PC-3 (cell line): ENCODE results near the gene ECHDC3. TPM values are rescaled to one million over a fixed set of nuclear protein-coding genes. Genes with fewer than 3 reads are reported as not detected.

Source experiments
- ATAC-seq: fragments of 200-7000 bp; cut with Tn5 transposase; 2 replicates; pipeline ENCODE4 v1.9.1; 2020; ENCODE audit warnings: mild to moderate bottlenecking, moderate library complexity
- BruUV-seq: library from RNA; stranded (reverse); fragments of 400-500 nt; replicated peaks from 2 replicates; lab custom pipeline; 2021; lab: Mats Ljungman, UMichigan
- CTCF ChIA-PET: fragments of 300-600 bp; sonication (Branson Sonifier 250); formaldehyde crosslinking; loops from one replicate; lab custom pipeline; 2022; ENCODE audit warnings: antibody characterized with exemption; lab: Charles Lee
- POLR2A ChIA-PET: fragments of 300-600 bp; sonication (Branson Sonifier 250); formaldehyde crosslinking; loops from one replicate; lab custom pipeline; 2022; ENCODE audit warnings: antibody characterized with exemption; ENCODE audit not compliant: unreplicated experiment; lab: Charles Lee
- DNase-seq: peaks from one replicate; pipeline ENCODE4 v3.0.0-alpha.2; 2015
- H2AFZ ChIP-seq: fragments of 300-600 bp; sonication (generic); 2 replicates; pipeline ENCODE4 v1.6.0; 2016; ENCODE audit warnings: antibody characterized with exemption, low read length
- H3F3A ChIP-seq: fragments of 300-600 bp; sonication (generic); one replicate; pipeline ENCODE4 v1.6.0; 2017; ENCODE audit warnings: antibody characterized with exemption, low read length, control low read depth, mild to moderate bottlenecking; ENCODE audit not compliant: unreplicated experiment
- H3K27ac ChIP-seq: fragments of 300-600 bp; sonication (generic); 2 replicates; pipeline ENCODE4 v1.5.1; 2016; ENCODE audit warnings: mild to moderate bottlenecking, low read length
- H3K27me3 ChIP-seq: fragments of 300-600 bp; sonication (generic); 2 replicates; pipeline ENCODE4 v1.6.1; 2016; ENCODE audit warnings: low read length, mixed read lengths
- H3K36me3 ChIP-seq: fragments of 300-600 bp; sonication (generic); 2 replicates; pipeline ENCODE4 v1.6.1; 2016; ENCODE audit warnings: low read depth, mixed run types, low read length, mixed read lengths
- H3K4me1 ChIP-seq: fragments of 300-600 bp; sonication (generic); 2 replicates; pipeline ENCODE4 v1.5.1; 2016; ENCODE audit warnings: low read length; ENCODE audit not compliant: insufficient read depth
- H3K4me2 ChIP-seq: fragments of 300-600 bp; sonication (generic); 2 replicates; pipeline ENCODE4 v1.6.0; 2016; ENCODE audit warnings: low read length
- H3K4me3 ChIP-seq: fragments of 300-600 bp; sonication (generic); 2 replicates; pipeline ENCODE4 v1.5.1; 2016; ENCODE audit warnings: mild to moderate bottlenecking, low read length, mixed read lengths
- H3K79me2 ChIP-seq: fragments of 300-600 bp; sonication (generic); 2 replicates; pipeline ENCODE4 v1.6.1; 2017; ENCODE audit warnings: low read length, mixed read lengths
- H3K9ac ChIP-seq: fragments of 300-600 bp; sonication (generic); 2 replicates; pipeline ENCODE4 v1.6.0; 2016; ENCODE audit warnings: mild to moderate bottlenecking, low read length
- H3K9me2 ChIP-seq: fragments of 300-600 bp; sonication (generic); replicated peaks from 2 replicates; pipeline ENCODE4 v1.6.1; 2016; ENCODE audit warnings: mixed run types, low read length, mixed read lengths
- H3K9me3 ChIP-seq: fragments of 300-600 bp; sonication (generic); 2 replicates; pipeline ENCODE4 v1.6.1; 2016; ENCODE audit warnings: low read length, mixed read lengths
- H4K20me1 ChIP-seq: fragments of 300-600 bp; sonication (generic); 2 replicates; pipeline ENCODE4 v1.6.1; 2016; ENCODE audit warnings: low read length, mixed read lengths
- EZH2 ChIP-seq: fragments of 300-600 bp; sonication (generic); IDR thresholded peaks from one replicate; pipeline ENCODE4 v1.6.1; 2017; ENCODE audit warnings: antibody characterized with exemption, mild to moderate bottlenecking, low read length; ENCODE audit not compliant: unreplicated experiment
- EZH2phosphoT487 ChIP-seq: fragments of 300-600 bp; sonication (generic); IDR thresholded peaks from 2 replicates; pipeline ENCODE4 v1.6.1; 2018; ENCODE audit warnings: mild to moderate bottlenecking, antibody characterized with exemption, low read length, borderline replicate concordance
- intact Hi-C: fragments of 100-400 bp; cut with micrococcal nuclease; formaldehyde crosslinking; loops from 2 replicates; pipeline ENCODE4 v1.9.0; 2023
- total RNA-seq: library from RNA; depleted of rRNA; stranded (reverse); fragments of >200 nt; gene quantifications from 2 replicates; pipeline ENCODE4 v1.2.3, GENCODE V29; 2014
- TF ChIP-seq, protein P1 (sequence below): fragments of 300-600 bp; sonication (generic); conservative IDR thresholded peaks from 2 replicates; pipeline ENCODE4 v1.5.1; 2017; ENCODE audit warnings: antibody characterized with exemption, low read depth, mild to moderate bottlenecking, low read length

Gene ECHDC3
- total RNA-seq, 1 experiment from 2014 or later, result not detected

GRCh38 chr10:11716686-11717085 is 25.5 kb upstream of the ECHDC3 start:
- Histone ChIP-seq H3K9me2 (no peaks in the 10 kb centered on the region), H3K27me3 (no peaks in the 10 kb centered on the region), H4K20me1 (no peaks in the 10 kb centered on the region), H3K79me2 (no peaks in the 10 kb centered on the region), H3K27ac (peak overlapping the region; percentile 100), H3K9ac (peak overlapping the region; percentile 84), H3K4me1 (peaks cover 28% of the 10 kb centered on the region), H2AFZ (peak overlapping the region; percentile 44), H3K4me2 (peak overlapping the region; percentile 63), H3F3A (no peaks in the 10 kb centered on the region), H3K4me3 (0 out of 2 replicates have a peak overlapping the region, but pooled peaks have one; percentile 18), H3K36me3 (no peaks in the 10 kb centered on the region), H3K9me3 (no peaks in the 10 kb centered on the region)
- BruUV-seq, result TSS peak; percentile 91
- ChIA-PET POLR2A (no interaction called here), CTCF (no interaction called here)
- peak; percentile 25 for ATAC-seq
- peak; percentile 34 for DNase-seq
- no peak for TF ChIP-seq EZH2phosphoT487
- no peak for TF ChIP-seq EZH2
- TF ChIP-seq, protein P1, sequence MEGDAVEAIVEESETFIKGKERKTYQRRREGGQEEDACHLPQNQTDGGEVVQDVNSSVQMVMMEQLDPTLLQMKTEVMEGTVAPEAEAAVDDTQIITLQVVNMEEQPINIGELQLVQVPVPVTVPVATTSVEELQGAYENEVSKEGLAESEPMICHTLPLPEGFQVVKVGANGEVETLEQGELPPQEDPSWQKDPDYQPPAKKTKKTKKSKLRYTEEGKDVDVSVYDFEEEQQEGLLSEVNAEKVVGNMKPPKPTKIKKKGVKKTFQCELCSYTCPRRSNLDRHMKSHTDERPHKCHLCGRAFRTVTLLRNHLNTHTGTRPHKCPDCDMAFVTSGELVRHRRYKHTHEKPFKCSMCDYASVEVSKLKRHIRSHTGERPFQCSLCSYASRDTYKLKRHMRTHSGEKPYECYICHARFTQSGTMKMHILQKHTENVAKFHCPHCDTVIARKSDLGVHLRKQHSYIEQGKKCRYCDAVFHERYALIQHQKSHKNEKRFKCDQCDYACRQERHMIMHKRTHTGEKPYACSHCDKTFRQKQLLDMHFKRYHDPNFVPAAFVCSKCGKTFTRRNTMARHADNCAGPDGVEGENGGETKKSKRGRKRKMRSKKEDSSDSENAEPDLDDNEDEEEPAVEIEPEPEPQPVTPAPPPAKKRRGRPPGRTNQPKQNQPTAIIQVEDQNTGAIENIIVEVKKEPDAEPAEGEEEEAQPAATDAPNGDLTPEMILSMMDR, result no peak
- intact Hi-C loops, result loop anchor here (1.0 kb wide), 2 partner anchors 31 to 104 kb away; no protein-coding TSS in a partner anchor

- no peaks in the 10 kb centered on the region for H3K79me2 ChIP-seq
- H3K4me3 ChIP-seq, result no peak overlapping the region
- BruUV-seq, result no TSS peak
- peak; percentile 24 for ATAC-seq
- peak overlapping the region; percentile 96 for H3K27ac ChIP-seq
- TF ChIP-seq EZH2 (no peak), EZH2phosphoT487 (no peak)
- TF ChIP-seq, protein P1, result no peak
- no peaks in the 10 kb centered on the region for H3K9me2 ChIP-seq
- intact Hi-C loops, result no loop called here
- peak overlapping the region; percentile 74 for H3K9ac ChIP-seq
- H3K27me3 ChIP-seq, result no peaks in the 10 kb centered on the region
- H2AFZ ChIP-seq, result no peak overlapping the region
- no peaks in the 10 kb centered on the region for H4K20me1 ChIP-seq
- CTCF ChIA-PET, result no interaction called here
- peak; percentile 81 for DNase-seq
- peak overlapping the region; percentile 19; the same call in 1 of the 2 replicates for H3K4me2 ChIP-seq
- H3F3A ChIP-seq, result no peaks in the 10 kb centered on the region
- H3K9me3 ChIP-seq, result no peaks in the 10 kb centered on the region
- POLR2A ChIA-PET, result interaction anchor here (1.0 kb wide), 1 partner anchor 34 kb away, joined by 3 read pairs; no protein-coding TSS in a partner anchor
- H3K36me3 ChIP-seq, result no peaks in the 10 kb centered on the region
- H3K4me1 ChIP-seq, result peaks cover 28% of the 10 kb centered on the region
Observed at GRCh38 chr10:11719496-11720259, 22.5 kb upstream of the ECHDC3 start.
